Measurements from ENCODE around the gene DOK7.

DOK7 gene

GRCh38 chr4:3498901-3499510 lies 35.9 kb downstream of the DOK7 start:
- no peak for FAIRE-seq
- DNase-seq (ENCODE audit: insufficient read length, low spot score), result no peak
- TF ChIP-seq POLR2AphosphoS5 (IDR thresholded peaks at IDR 0.05; ENCODE audit: low read depth, low read length) (no peak), SPI1 (IDR thresholded peaks at IDR 0.05; ENCODE audit: low read depth, low read length) (no peak), POLR2A (IDR thresholded peaks at IDR 0.05; ENCODE audit: low read depth, low read length) (no peak), TAF1 (IDR thresholded peaks at IDR 0.05; ENCODE audit: low read depth, low read length) (no peak), PAX5 (IDR thresholded peaks at IDR 0.05; ENCODE audit: insufficient read depth, low read length, severe bottlenecking) (no peak), POU2F2 (IDR thresholded peaks at IDR 0.05; ENCODE audit: low read depth, low read length) (no peak)

GRCh38 chr4:3499710-3500109 lies 36.6 kb downstream of the DOK7 start:
- DNase-seq (ENCODE audit: insufficient read length, low spot score) (no peak), FAIRE-seq (no peak)
- TF ChIP-seq TAF1 (IDR thresholded peaks at IDR 0.05; ENCODE audit: low read depth, low read length) (no peak), PAX5 (IDR thresholded peaks at IDR 0.05; ENCODE audit: insufficient read depth, low read length, severe bottlenecking) (no peak), SPI1 (IDR thresholded peaks at IDR 0.05; ENCODE audit: low read depth, low read length) (no peak), POLR2A (IDR thresholded peaks at IDR 0.05; ENCODE audit: low read depth, low read length) (no peak), POU2F2 (IDR thresholded peaks at IDR 0.05; ENCODE audit: low read depth, low read length) (no peak), POLR2AphosphoS5 (IDR thresholded peaks at IDR 0.05; ENCODE audit: low read depth, low read length) (no peak)

DNA sequence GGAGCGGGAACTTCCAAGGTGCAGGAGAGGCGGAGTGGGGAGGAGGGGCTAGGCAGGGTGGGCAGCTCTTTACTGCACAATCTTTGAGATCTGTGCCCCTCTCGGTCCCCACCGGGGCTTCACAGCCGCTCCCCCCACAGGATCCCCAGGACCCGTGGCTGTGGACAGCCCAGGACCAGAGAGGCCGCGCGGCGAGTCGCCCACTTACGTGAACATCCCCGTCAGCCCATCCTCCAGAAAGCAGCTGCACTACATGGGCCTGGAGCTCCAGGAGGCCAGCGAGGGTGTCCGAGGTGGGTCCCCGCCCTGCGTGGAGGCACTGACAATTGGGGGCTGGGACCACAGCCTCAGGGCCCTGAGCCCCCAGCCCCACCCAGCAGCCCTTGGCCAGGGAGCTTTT lies 37.0 kb downstream of the DOK7 start:
- TF ChIP-seq SPI1 (IDR thresholded peaks at IDR 0.05; ENCODE audit: low read depth, low read length) (no peak), TAF1 (IDR thresholded peaks at IDR 0.05; ENCODE audit: low read depth, low read length) (no peak), POLR2AphosphoS5 (IDR thresholded peaks at IDR 0.05; ENCODE audit: low read depth, low read length) (no peak), POLR2A (IDR thresholded peaks at IDR 0.05; ENCODE audit: low read depth, low read length) (no peak), POU2F2 (IDR thresholded peaks at IDR 0.05; ENCODE audit: low read depth, low read length) (no peak), PAX5 (IDR thresholded peaks at IDR 0.05; ENCODE audit: insufficient read depth, low read length, severe bottlenecking) (no peak)
- FAIRE-seq, result no peak
- no peak for DNase-seq (ENCODE audit: insufficient read length, low spot score)

- FAIRE-seq (no peak), DNase-seq (ENCODE audit: insufficient read length, low spot score) (no peak)
- TF ChIP-seq POLR2AphosphoS5 (IDR thresholded peaks at IDR 0.05; ENCODE audit: low read depth, low read length), result no peak
- no peak for TF ChIP-seq PAX5 (IDR thresholded peaks at IDR 0.05; ENCODE audit: insufficient read depth, low read length, severe bottlenecking)
- TF ChIP-seq POU2F2 (IDR thresholded peaks at IDR 0.05; ENCODE audit: low read depth, low read length), result no peak
- TF ChIP-seq TAF1 (IDR thresholded peaks at IDR 0.05; ENCODE audit: low read depth, low read length), result no peak
- TF ChIP-seq SPI1 (IDR thresholded peaks at IDR 0.05; ENCODE audit: low read depth, low read length), result no peak
- TF ChIP-seq POLR2A (IDR thresholded peaks at IDR 0.05; ENCODE audit: low read depth, low read length), result no peak
Measured at GRCh38 chr4:3500634-3501101, 37.6 kb downstream of the DOK7 start.

- TF ChIP-seq POLR2A (IDR thresholded peaks at IDR 0.05; ENCODE audit: low read depth, low read length) (no peak), POU2F2 (IDR thresholded peaks at IDR 0.05; ENCODE audit: low read depth, low read length) (no peak)
- DNase-seq (ENCODE audit: insufficient read length, low spot score) (no peak), FAIRE-seq (no peak)
Measured at GRCh38 chr4:3501126-3501824, 38.2 kb downstream of the DOK7 start.

GRCh38 chr4:3501825-3502425 lies 38.8 kb downstream of the DOK7 start:
- TF ChIP-seq POU2F2 (IDR thresholded peaks at IDR 0.05; ENCODE audit: low read depth, low read length), result no peak
- no peak for TF ChIP-seq PAX5 (IDR thresholded peaks at IDR 0.05; ENCODE audit: insufficient read depth, low read length, severe bottlenecking)
- no peak for TF ChIP-seq SPI1 (IDR thresholded peaks at IDR 0.05; ENCODE audit: low read depth, low read length)
- no peak for TF ChIP-seq TAF1 (IDR thresholded peaks at IDR 0.05; ENCODE audit: low read depth, low read length)
- TF ChIP-seq POLR2A (IDR thresholded peaks at IDR 0.05; ENCODE audit: low read depth, low read length), result no peak
- no peak for TF ChIP-seq POLR2AphosphoS5 (IDR thresholded peaks at IDR 0.05; ENCODE audit: low read depth, low read length)
- no peak for FAIRE-seq
- DNase-seq (ENCODE audit: insufficient read length, low spot score), result no peak

DNA sequence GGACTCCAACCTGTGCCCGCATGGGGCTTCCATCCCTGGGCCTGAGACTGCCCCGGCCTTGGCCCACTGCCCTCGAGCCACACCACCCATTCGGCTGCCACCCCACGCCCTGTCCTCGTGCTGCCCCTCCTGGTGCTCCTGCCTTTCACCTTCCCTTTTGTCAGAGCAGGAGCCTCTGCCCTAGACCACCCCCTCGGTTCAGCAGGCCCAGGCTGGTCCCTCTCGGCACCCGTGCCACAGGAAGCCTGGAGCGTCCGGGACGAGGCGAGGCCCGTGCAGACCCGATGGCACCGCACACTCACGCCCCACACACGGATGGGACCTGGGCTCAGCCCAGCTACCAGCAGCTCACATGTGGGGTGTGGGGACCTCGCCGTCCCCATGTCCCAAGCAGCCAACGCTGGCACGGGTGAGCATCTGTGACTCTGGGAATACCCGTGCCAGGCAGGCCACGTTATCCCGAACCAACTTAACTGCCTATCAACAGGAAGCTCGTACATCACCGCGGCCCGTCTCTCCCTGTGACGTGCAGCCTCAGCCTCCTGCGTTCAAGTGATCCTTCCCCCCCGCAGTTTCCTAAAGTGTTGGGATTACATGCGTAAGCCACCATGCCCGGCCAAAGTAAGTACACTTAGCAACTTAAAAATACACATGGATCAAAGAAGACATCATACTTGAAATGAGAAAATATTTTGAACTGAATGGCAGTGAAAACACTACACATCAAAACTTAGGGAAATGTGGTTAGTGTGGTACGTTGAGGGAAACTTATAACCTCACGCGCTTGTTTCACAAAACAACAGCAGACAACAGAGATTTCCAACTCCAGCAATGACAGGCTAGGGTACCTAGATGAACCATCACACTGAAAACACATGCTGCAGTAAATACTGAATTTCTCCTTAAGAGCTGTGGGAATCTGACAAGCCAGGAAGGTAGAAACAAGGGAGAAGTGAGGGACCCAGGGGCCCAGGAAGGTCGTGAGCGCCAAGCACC lies 40.1 kb downstream of the DOK7 start:
- no peak for FAIRE-seq
- TF ChIP-seq POLR2AphosphoS5 (IDR thresholded peaks at IDR 0.05; ENCODE audit: low read depth, low read length) (no peak), POLR2A (IDR thresholded peaks at IDR 0.05; ENCODE audit: low read depth, low read length) (no peak), POU2F2 (IDR thresholded peaks at IDR 0.05; ENCODE audit: low read depth, low read length) (no peak), TAF1 (IDR thresholded peaks at IDR 0.05; ENCODE audit: low read depth, low read length) (no peak), PAX5 (IDR thresholded peaks at IDR 0.05; ENCODE audit: insufficient read depth, low read length, severe bottlenecking) (no peak), SPI1 (IDR thresholded peaks at IDR 0.05; ENCODE audit: low read depth, low read length) (no peak)
- no peak for DNase-seq (ENCODE audit: insufficient read length, low spot score)

DNA sequence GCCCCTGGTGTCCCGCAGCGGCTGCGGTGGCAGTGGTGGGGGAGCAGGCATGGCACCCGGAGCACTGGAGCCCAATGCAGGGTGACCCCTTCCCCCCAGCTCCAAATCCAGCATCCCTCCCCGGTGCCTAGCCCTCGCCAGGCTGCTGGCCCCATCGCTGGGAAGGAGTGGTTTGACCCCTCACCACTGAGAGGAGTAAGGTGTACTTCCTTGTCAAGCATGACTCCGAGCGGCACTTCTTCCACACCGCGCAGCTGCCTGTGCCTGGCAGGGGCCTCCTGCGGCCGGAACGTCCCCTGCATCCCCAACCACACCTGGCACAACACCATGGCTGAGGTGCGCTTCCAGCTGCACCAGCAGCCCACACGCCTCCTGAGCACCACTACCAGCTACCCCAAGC lies 42.1 kb downstream of the DOK7 start:
- FAIRE-seq (no peak), DNase-seq (ENCODE audit: insufficient read length, low spot score) (no peak)

More for the DNA sequence above, 42.1 kb downstream of the DOK7 start:
- TF ChIP-seq POLR2AphosphoS5 (IDR thresholded peaks at IDR 0.05; ENCODE audit: low read depth, low read length) (no peak), SPI1 (IDR thresholded peaks at IDR 0.05; ENCODE audit: low read depth, low read length) (no peak), POU2F2 (IDR thresholded peaks at IDR 0.05; ENCODE audit: low read depth, low read length) (no peak), POLR2A (IDR thresholded peaks at IDR 0.05; ENCODE audit: low read depth, low read length) (no peak), TAF1 (IDR thresholded peaks at IDR 0.05; ENCODE audit: low read depth, low read length) (no peak), PAX5 (IDR thresholded peaks at IDR 0.05; ENCODE audit: insufficient read depth, low read length, severe bottlenecking) (no peak)
